Type B pancreatic cell (in vitro differentiated cells): Measurements from ENCODE around the gene MAPK4. TPM values are rescaled to one million over a fixed set of nuclear protein-coding genes. Genes with fewer than 3 reads are reported as not detected.
"Not testable (repeated sequence)": the region's sequence is repeated elsewhere in the genome, so short reads cannot be mapped to it uniquely, and the experiment has no call there.

ENCODE experiments used
- DNase-seq: peaks from one replicate; pipeline ENCODE4 v3.0.0; 2021; ENCODE audit warnings: mixed read lengths; ENCODE audit not compliant: unreplicated experiment; ENCODE audit errors: extremely low spot score
- H3K27ac Mint-ChIP-seq: 2 replicates; pipeline ENCODE4 v1.8.0; 2021; ENCODE audit warnings: mild to moderate bottlenecking, mixed read lengths
- H3K27me3 Mint-ChIP-seq: 2 replicates; pipeline ENCODE4 v1.8.0; 2021; ENCODE audit warnings: mixed read lengths
- H3K36me3 Mint-ChIP-seq: 2 replicates; pipeline ENCODE4 v1.8.0; 2021; ENCODE audit warnings: mixed read lengths
- H3K4me1 Mint-ChIP-seq: one replicate; pipeline ENCODE4 v1.8.0; 2021; ENCODE audit warnings: mixed read lengths; ENCODE audit not compliant: unreplicated experiment
- H3K4me3 Mint-ChIP-seq: 2 replicates; pipeline ENCODE4 v1.8.0; 2021; ENCODE audit warnings: mild to moderate bottlenecking, mixed read lengths
- H3K9me3 Mint-ChIP-seq: 2 replicates; pipeline ENCODE4 v1.8.0; 2021; ENCODE audit warnings: mixed read lengths
- total RNA-seq: library from RNA; stranded (reverse); gene quantifications from 2 replicates; pipeline ENCODE4 v1.2.1, GENCODE V29; 2021; ENCODE audit warnings: low replicate concordance
- TF ChIP-seq, protein P1 (sequence below): fragments of 200-600 bp; sonication (generic); conservative IDR thresholded peaks from 2 replicates; pipeline ENCODE4 v1.5.0; 2021; ENCODE audit warnings: antibody characterized with exemption, mild to moderate bottlenecking

Gene MAPK4
- total RNA-seq, 1 donor from 2014 or later, result 7.5 TPM

DNA sequence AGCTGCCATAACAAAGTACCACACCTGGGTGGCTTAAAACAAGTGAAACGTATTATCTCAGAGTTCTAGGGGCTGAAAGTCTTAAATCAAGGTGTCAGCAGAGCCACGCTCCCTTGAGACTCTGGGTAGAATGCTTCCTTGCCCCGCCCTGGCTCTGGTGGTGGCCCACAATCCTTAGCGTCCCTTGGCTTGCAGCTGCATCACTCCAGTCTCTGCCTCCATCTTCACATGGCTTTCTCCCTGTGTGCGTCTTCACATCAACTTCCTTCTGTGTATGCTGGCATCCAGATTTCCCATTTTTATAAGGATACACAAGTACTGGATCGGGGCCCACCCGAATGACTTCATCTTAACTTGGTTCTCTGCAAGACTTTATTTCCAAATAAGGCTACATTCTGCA, 197.5 kb downstream of the MAPK4 start:
- Mint-ChIP-seq H3K27me3 (no peaks in the 10 kb centered on the region), H3K4me1 (no peaks in the 10 kb centered on the region), H3K9me3 (no peaks in the 10 kb centered on the region), H3K27ac (no peak overlapping the region), H3K4me3 (no peak overlapping the region), H3K36me3 (no peaks in the 10 kb centered on the region)
- TF ChIP-seq, protein P1, sequence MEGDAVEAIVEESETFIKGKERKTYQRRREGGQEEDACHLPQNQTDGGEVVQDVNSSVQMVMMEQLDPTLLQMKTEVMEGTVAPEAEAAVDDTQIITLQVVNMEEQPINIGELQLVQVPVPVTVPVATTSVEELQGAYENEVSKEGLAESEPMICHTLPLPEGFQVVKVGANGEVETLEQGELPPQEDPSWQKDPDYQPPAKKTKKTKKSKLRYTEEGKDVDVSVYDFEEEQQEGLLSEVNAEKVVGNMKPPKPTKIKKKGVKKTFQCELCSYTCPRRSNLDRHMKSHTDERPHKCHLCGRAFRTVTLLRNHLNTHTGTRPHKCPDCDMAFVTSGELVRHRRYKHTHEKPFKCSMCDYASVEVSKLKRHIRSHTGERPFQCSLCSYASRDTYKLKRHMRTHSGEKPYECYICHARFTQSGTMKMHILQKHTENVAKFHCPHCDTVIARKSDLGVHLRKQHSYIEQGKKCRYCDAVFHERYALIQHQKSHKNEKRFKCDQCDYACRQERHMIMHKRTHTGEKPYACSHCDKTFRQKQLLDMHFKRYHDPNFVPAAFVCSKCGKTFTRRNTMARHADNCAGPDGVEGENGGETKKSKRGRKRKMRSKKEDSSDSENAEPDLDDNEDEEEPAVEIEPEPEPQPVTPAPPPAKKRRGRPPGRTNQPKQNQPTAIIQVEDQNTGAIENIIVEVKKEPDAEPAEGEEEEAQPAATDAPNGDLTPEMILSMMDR, result no peak
- DNase-seq, result no peak

DNA sequence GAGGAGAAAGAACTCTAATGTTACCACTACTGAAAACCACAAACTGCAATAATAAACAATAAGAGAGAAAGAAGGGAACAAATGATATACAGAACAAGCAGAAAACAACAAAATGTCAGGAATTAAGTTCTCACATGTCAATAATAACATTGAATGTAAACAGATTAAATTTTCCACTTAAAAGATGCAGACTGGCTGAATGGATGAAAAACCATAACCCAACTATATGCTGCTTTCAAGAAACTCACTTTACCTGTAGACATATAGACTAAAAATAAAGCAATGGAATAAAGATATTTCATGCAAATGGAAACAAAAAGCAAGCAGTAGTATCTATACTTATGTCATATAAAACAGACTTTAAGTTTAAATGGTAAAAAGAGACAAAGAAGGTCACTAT, 209.6 kb downstream of the MAPK4 start:
- no peaks in the 10 kb centered on the region for H3K27me3 Mint-ChIP-seq
- no peaks in the 10 kb centered on the region for H3K4me1 Mint-ChIP-seq
- TF ChIP-seq, protein P1, result no peak
- no peak overlapping the region for H3K4me3 Mint-ChIP-seq
- H3K9me3 Mint-ChIP-seq, result no peaks in the 10 kb centered on the region
- no peaks in the 10 kb centered on the region for H3K36me3 Mint-ChIP-seq
- DNase-seq, result no peak
- H3K27ac Mint-ChIP-seq, result no peak overlapping the region

DNA sequence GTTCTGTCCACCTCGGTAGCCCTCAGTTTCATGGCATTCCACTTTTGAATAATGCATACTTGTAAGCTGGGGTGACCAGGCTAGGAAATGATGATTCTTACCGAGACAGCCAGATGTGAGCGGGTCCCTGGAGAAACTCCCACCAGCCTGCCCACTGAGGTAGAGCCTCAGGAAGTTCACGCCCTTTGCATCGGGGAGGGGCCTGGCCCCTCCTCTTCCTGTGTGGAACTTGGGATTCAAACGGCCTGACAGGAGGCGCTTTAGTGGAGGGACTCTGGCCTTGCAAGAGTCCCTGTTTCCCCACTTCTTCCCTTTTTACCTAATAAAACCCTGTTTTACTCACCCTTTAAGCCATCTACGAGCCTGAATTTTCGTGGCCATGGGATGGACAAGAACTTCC, 215.3 kb downstream of the MAPK4 start:
- no peak for DNase-seq
- Mint-ChIP-seq H3K27me3 (peaks cover 4% of the 10 kb centered on the region), H3K4me3 (no peak overlapping the region), H3K9me3 (no peaks in the 10 kb centered on the region), H3K36me3 (no peaks in the 10 kb centered on the region), H3K27ac (no peak overlapping the region), H3K4me1 (no peaks in the 10 kb centered on the region)
- TF ChIP-seq, protein P1, result no peak

DNA sequence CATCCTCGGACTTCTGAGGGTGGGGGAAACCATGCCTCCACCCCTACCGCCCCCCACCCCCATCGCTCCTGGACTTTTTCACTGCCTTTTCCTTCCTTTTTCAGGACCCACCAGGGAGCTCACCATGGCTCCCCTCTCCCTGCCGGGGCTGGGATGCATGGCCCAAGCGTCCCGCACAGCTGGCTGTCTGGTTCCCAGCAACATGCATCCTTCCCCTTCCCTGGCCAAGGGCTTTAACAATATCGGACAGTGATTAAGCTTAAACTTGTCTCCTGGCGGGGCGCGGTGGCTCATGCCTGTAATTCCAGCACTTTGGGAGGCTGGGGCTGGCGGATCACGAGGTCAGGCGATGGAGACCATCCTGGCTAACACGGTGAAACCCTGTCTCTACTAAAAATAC, 215.8 kb downstream of the MAPK4 start:
- H3K36me3 Mint-ChIP-seq, result no peaks in the 10 kb centered on the region
- H3K27ac Mint-ChIP-seq, result no peak overlapping the region
- no peaks in the 10 kb centered on the region for H3K9me3 Mint-ChIP-seq
- DNase-seq, result no peak
- TF ChIP-seq, protein P1, result no peak
- H3K27me3 Mint-ChIP-seq, result peaks cover 4% of the 10 kb centered on the region
- no peaks in the 10 kb centered on the region for H3K4me1 Mint-ChIP-seq
- no peak overlapping the region for H3K4me3 Mint-ChIP-seq

DNA sequence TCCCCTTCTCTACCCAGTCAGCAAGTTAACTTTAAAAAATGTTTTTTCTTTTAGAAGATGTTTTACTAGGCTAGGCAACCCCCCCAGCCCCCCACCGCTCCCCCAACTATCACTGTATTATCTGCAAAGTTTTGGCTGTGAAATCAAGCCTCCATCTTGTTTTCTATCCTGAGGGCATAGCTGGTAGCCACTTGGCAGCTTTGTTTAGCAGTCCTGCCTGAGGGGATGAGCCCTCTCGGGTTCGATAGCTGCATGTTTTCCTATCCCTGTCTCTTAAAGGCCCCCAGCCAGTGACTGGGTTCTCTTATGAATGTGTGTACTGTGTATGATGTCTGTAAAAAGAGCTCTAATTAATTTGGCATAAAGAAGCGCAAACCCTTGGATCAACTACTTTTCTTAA, 216.5 kb downstream of the MAPK4 start:
- Mint-ChIP-seq H3K4me1 (no peaks in the 10 kb centered on the region), H3K4me3 (no peak overlapping the region), H3K27me3 (peaks cover 4% of the 10 kb centered on the region), H3K36me3 (no peaks in the 10 kb centered on the region), H3K27ac (no peak overlapping the region), H3K9me3 (no peaks in the 10 kb centered on the region)
- no peak for DNase-seq
- TF ChIP-seq, protein P1, result no peak

DNA sequence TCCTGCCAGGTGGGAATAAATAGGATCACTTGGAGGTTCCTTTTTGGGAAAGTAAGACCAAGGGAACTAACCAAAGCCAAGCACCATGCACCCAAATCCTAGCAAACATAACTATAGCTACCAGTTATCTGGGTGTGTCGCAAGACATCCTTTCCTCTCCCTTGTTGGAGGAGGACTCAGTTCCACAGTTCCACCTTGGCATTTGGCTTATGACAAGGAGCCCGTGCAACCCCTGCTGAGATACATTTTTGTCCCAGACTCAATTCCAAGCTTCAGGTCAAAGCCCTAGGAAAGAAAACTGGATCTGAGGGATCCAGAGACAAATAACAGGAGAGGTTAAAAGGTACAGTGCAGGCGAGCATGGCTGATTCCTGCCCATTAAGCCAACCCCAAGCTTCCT, 219.1 kb downstream of the MAPK4 start:
- H3K9me3 Mint-ChIP-seq, H3K4me1 Mint-ChIP-seq, DNase-seq, H3K27ac Mint-ChIP-seq, H3K27me3 Mint-ChIP-seq, H3K36me3 Mint-ChIP-seq, H3K4me3 Mint-ChIP-seq: not testable (repeated sequence)

Other genes with a start within 250 kb of the MAPK4 start
- gene SKA1, start 185.0 kb upstream of the MAPK4 start, total RNA-seq, result 5.7 and 14.0 TPM in 2 replicates